ENCODE results near the gene NOTUM.

The NOTUM gene

DNA sequence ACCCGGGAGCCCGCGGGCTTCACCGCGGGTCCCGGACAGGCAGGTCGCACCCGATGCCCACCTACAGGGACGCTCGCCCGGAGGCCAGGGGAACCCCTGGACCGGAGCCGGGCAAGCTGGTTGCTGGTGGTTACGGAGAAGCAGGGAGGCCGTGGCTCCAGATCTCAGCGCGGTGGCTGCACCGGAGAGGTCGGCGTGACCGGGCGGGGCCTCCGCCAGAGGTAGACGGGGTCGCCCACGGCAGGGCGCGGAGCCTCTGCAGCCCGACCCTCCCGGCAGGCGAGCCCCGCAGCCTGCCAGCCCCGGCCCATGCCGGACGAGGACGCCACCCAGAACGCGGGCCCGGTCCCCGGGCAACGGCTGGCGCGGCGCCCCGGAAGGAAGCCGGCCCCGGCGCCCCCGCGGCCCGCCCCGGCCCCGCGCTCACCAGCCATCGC, 50.1 kb downstream of the NOTUM start (continued):
- TF ChIP-seq, protein P1, sequence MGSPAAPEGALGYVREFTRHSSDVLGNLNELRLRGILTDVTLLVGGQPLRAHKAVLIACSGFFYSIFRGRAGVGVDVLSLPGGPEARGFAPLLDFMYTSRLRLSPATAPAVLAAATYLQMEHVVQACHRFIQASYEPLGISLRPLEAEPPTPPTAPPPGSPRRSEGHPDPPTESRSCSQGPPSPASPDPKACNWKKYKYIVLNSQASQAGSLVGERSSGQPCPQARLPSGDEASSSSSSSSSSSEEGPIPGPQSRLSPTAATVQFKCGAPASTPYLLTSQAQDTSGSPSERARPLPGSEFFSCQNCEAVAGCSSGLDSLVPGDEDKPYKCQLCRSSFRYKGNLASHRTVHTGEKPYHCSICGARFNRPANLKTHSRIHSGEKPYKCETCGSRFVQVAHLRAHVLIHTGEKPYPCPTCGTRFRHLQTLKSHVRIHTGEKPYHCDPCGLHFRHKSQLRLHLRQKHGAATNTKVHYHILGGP (tag by site-specific recombination; IDR thresholded peaks at IDR 0.05) = no peak
- no peak for TF ChIP-seq ZNF555 (tag by site-specific recombination; conservative IDR thresholded peaks at IDR 0.05)
- TF ChIP-seq ZNF639 (tag by site-specific recombination; IDR thresholded peaks at IDR 0.05) = no peak
- TF ChIP-seq ZNF660 (tag by site-specific recombination; IDR thresholded peaks at IDR 0.05) = no peak
- no peak for TF ChIP-seq ZNF354C (tag by site-specific recombination; IDR thresholded peaks at IDR 0.05; ENCODE audit: borderline replicate concordance, low read depth)
- TF ChIP-seq ZNF391 (tag by site-specific recombination; IDR thresholded peaks at IDR 0.05; ENCODE audit: borderline replicate concordance, low read depth) = no peak
- TF ChIP-seq ZNF202 (tag by site-specific recombination; IDR thresholded peaks at IDR 0.05; ENCODE audit: borderline replicate concordance) = no peak
- TF ChIP-seq MZF1 (tag by site-specific recombination; IDR thresholded peaks at IDR 0.05; ENCODE audit: borderline replicate concordance) = no peak
- TF ChIP-seq ZNF292 (tag by site-specific recombination; IDR thresholded peaks at IDR 0.05; ENCODE audit: borderline replicate concordance, low read depth) = no peak
- no peak for TF ChIP-seq ZNF513 (tag by site-specific recombination; IDR thresholded peaks at IDR 0.05)
- no peak for TF ChIP-seq ZNF416 (tag by site-specific recombination; IDR thresholded peaks at IDR 0.05)
- TF ChIP-seq BCL11B (tag by site-specific recombination; IDR thresholded peaks at IDR 0.05; ENCODE audit: low read depth) = no peak
- no peak for TF ChIP-seq ZNF140 (tag by site-specific recombination; IDR thresholded peaks at IDR 0.05)
- peak; percentile 78 for TF ChIP-seq ZBTB26 (tag by site-specific recombination; optimal IDR thresholded peaks at IDR 0.05)
- TF ChIP-seq SP2 (tag by site-specific recombination; IDR thresholded peaks at IDR 0.05) = peak; percentile 36
- TF ChIP-seq ZNF548 (tag by site-specific recombination; IDR thresholded peaks at IDR 0.05) = no peak
- TF ChIP-seq ZBTB20 (tag by site-specific recombination; IDR thresholded peaks at IDR 0.05) = peak; percentile 19; the same call in 1 of the 2 replicates
- TF ChIP-seq, protein P2, sequence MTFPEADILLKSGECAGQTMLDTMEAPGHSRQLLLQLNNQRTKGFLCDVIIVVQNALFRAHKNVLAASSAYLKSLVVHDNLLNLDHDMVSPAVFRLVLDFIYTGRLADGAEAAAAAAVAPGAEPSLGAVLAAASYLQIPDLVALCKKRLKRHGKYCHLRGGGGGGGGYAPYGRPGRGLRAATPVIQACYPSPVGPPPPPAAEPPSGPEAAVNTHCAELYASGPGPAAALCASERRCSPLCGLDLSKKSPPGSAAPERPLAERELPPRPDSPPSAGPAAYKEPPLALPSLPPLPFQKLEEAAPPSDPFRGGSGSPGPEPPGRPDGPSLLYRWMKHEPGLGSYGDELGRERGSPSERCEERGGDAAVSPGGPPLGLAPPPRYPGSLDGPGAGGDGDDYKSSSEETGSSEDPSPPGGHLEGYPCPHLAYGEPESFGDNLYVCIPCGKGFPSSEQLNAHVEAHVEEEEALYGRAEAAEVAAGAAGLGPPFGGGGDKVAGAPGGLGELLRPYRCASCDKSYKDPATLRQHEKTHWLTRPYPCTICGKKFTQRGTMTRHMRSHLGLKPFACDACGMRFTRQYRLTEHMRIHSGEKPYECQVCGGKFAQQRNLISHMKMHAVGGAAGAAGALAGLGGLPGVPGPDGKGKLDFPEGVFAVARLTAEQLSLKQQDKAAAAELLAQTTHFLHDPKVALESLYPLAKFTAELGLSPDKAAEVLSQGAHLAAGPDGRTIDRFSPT (tag by site-specific recombination; IDR thresholded peaks at IDR 0.05) = no peak
- TF ChIP-seq PRDM4 (tag by site-specific recombination; IDR thresholded peaks at IDR 0.05) = no peak
- TF ChIP-seq ZNF223 (tag by site-specific recombination; IDR thresholded peaks at IDR 0.05) = no peak
- TF ChIP-seq ZBTB48 (tag by site-specific recombination; IDR thresholded peaks at IDR 0.05) = no peak
- no peak for TF ChIP-seq OSR2 (tag by site-specific recombination; IDR thresholded peaks at IDR 0.05)
- TF ChIP-seq KLF10 (tag by site-specific recombination; IDR thresholded peaks at IDR 0.05) = no peak
- TF ChIP-seq SP3 (tag by site-specific recombination; IDR thresholded peaks at IDR 0.05) = no peak
- TF ChIP-seq ZNF560 (tag by site-specific recombination; IDR thresholded peaks at IDR 0.05; ENCODE audit: borderline replicate concordance) = no peak
- no peak for TF ChIP-seq ZNF558 (tag by site-specific recombination; IDR thresholded peaks at IDR 0.05)
- no peak for TF ChIP-seq ZNF10 (tag by site-specific recombination; IDR thresholded peaks at IDR 0.05)
- no peak for TF ChIP-seq ZNF785 (tag by site-specific recombination; IDR thresholded peaks at IDR 0.05)
- TF ChIP-seq HOXD13 (CRISPR knock-in tag; IDR thresholded peaks at IDR 0.05; ENCODE audit: borderline replicate concordance) = no peak
- TF ChIP-seq KLF1 (tag by site-specific recombination; IDR thresholded peaks at IDR 0.05) = 0 out of 2 replicates have a peak, but pooled peaks have one; percentile 19
- 0 out of 2 replicates have a peak, but pooled peaks have one; percentile 20 for TF ChIP-seq KLF8 (tag by site-specific recombination; IDR thresholded peaks at IDR 0.05)
- TF ChIP-seq ZNF792 (tag by site-specific recombination; IDR thresholded peaks at IDR 0.05) = no peak

All from HEK293 (cell line).